Measurements from ENCODE around the gene FMNL3. TPM values are rescaled to one million over a fixed set of nuclear protein-coding genes. Genes with fewer than 3 reads are reported as not detected.

Gene FMNL3
- total RNA-seq, 1 experiment from 2014 or later, result 5.6 TPM

DNA sequence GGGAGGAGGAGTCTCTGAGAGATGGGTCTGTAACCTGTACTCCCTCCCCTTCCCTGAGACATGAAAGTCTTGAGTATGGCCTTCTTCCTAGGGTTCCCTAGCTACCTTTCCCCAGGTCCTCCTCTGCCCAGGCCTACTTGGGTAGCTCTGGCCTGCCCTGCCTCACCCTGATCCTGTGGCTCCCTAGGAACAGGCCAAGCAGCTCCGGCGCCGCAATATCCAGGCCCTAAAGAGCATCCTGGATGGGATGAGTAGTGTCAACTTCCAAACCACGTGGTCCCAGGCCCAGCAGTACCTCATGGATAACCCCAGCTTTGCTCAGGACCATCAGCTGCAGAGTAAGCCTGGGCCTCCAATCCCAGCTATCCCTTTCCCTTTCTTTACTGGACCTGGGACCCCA is 71.5 kb downstream of the FMNL3 start:
- H3K36me3 ChIP-seq (ENCODE audit: low read depth), result no peaks in the 10 kb centered on the region
- ChIA-PET CTCF (interaction anchor here (0.6 kb wide), 1 partner anchor 1449 kb away, joined by 7 read pairs; no protein-coding TSS in a partner anchor), POLR2A (ENCODE audit: unreplicated experiment) (interaction anchor here (0.6 kb wide), 1 partner anchor 165 kb away, joined by 5 read pairs; no protein-coding TSS in a partner anchor)
- H3K27me3 ChIP-seq (ENCODE audit: insufficient read depth, low read depth), result no peaks in the 10 kb centered on the region
- no peaks in the 10 kb centered on the region for H3K9me2 ChIP-seq (ENCODE audit: insufficient read depth)
- H3K27ac ChIP-seq, result no peak overlapping the region
- H3K9me3 ChIP-seq (ENCODE audit: insufficient read depth, low read depth), result no peaks in the 10 kb centered on the region
- H3K4me1 ChIP-seq (replicated peaks; ENCODE audit: insufficient read depth), result no peaks in the 10 kb centered on the region
- DNase-seq, result no peak
- intact Hi-C loops (cut with micrococcal nuclease; ENCODE audit: unreplicated experiment), result no loop called here
- no peaks in the 10 kb centered on the region for H4K20me1 ChIP-seq (ENCODE audit: insufficient read depth)
- no TSS peak for BruUV-seq (replicated peaks)
- no peak for TF ChIP-seq CTCF (conservative IDR thresholded peaks at IDR 0.05)
- TF ChIP-seq EZH2 (IDR thresholded peaks at IDR 0.05; ENCODE audit: low read depth), result no peak
- H3F3A ChIP-seq (ENCODE audit: insufficient read depth, low read depth), result no peaks in the 10 kb centered on the region
- H3K4me3 ChIP-seq, result no peak overlapping the region
- no peaks in the 10 kb centered on the region for H3K79me2 ChIP-seq (ENCODE audit: low read depth)
- H3K4me2 ChIP-seq, result no peak overlapping the region
- no peak overlapping the region for H2AFZ ChIP-seq

- H3K9me3 ChIP-seq (ENCODE audit: insufficient read depth, low read depth), result no peaks in the 10 kb centered on the region
- ChIA-PET CTCF (interaction anchor here (0.5 kb wide), 1 partner anchor 12 kb away, joined by 3 read pairs; the partner anchor contains the start of gene PRPF40B), POLR2A (ENCODE audit: unreplicated experiment) (no interaction called here)
- H3K4me3 ChIP-seq, result no peak overlapping the region
- no peak overlapping the region for H3K27ac ChIP-seq
- no peaks in the 10 kb centered on the region for H3K27me3 ChIP-seq (ENCODE audit: insufficient read depth, low read depth)
- no peaks in the 10 kb centered on the region for H3K36me3 ChIP-seq (ENCODE audit: low read depth)
- no peaks in the 10 kb centered on the region for H3K9me2 ChIP-seq (ENCODE audit: insufficient read depth)
- no peaks in the 10 kb centered on the region for H3F3A ChIP-seq (ENCODE audit: insufficient read depth, low read depth)
- DNase-seq, result no peak
- intact Hi-C loops (cut with micrococcal nuclease; ENCODE audit: unreplicated experiment), result no loop called here
- no peak overlapping the region for H2AFZ ChIP-seq
- no peaks in the 10 kb centered on the region for H3K79me2 ChIP-seq (ENCODE audit: low read depth)
- no peak overlapping the region for H3K4me2 ChIP-seq
- no TSS peak for BruUV-seq (replicated peaks)
- no peaks in the 10 kb centered on the region for H3K4me1 ChIP-seq (replicated peaks; ENCODE audit: insufficient read depth)
- TF ChIP-seq CTCF (conservative IDR thresholded peaks at IDR 0.05) (no peak), EZH2 (IDR thresholded peaks at IDR 0.05; ENCODE audit: low read depth) (no peak)
- no peaks in the 10 kb centered on the region for H4K20me1 ChIP-seq (ENCODE audit: insufficient read depth)
Measured at GRCh38 chr12:49635036-49635435, 72.2 kb downstream of the FMNL3 start.

- no peak overlapping the region for H3K4me2 ChIP-seq
- intact Hi-C loops (cut with micrococcal nuclease; ENCODE audit: unreplicated experiment), result no loop called here
- no peak overlapping the region for H3K27ac ChIP-seq
- DNase-seq, result no peak
- TF ChIP-seq EZH2 (IDR thresholded peaks at IDR 0.05; ENCODE audit: low read depth) (no peak), CTCF (conservative IDR thresholded peaks at IDR 0.05) (no peak)
- BruUV-seq (replicated peaks), result no TSS peak
- H3K4me1 ChIP-seq (replicated peaks; ENCODE audit: insufficient read depth), result no peaks in the 10 kb centered on the region
- no peak overlapping the region for H2AFZ ChIP-seq
- H3K36me3 ChIP-seq (ENCODE audit: low read depth), result no peaks in the 10 kb centered on the region
- no peaks in the 10 kb centered on the region for H3K27me3 ChIP-seq (ENCODE audit: insufficient read depth, low read depth)
- H3K9me2 ChIP-seq (ENCODE audit: insufficient read depth), result no peaks in the 10 kb centered on the region
- H4K20me1 ChIP-seq (ENCODE audit: insufficient read depth), result no peaks in the 10 kb centered on the region
- no peaks in the 10 kb centered on the region for H3K9me3 ChIP-seq (ENCODE audit: insufficient read depth, low read depth)
- H3K4me3 ChIP-seq, result no peak overlapping the region
- no peaks in the 10 kb centered on the region for H3F3A ChIP-seq (ENCODE audit: insufficient read depth, low read depth)
- ChIA-PET CTCF (no interaction called here), POLR2A (ENCODE audit: unreplicated experiment) (interaction anchor here (0.8 kb wide), 1 partner anchor 89 kb away, joined by 8 read pairs; no protein-coding TSS in a partner anchor)
- no peaks in the 10 kb centered on the region for H3K79me2 ChIP-seq (ENCODE audit: low read depth)
Measured at GRCh38 chr12:49633703-49634345, 73.4 kb downstream of the FMNL3 start.
